Measurements from ENCODE around the gene PYGL.

The PYGL gene

DNA sequence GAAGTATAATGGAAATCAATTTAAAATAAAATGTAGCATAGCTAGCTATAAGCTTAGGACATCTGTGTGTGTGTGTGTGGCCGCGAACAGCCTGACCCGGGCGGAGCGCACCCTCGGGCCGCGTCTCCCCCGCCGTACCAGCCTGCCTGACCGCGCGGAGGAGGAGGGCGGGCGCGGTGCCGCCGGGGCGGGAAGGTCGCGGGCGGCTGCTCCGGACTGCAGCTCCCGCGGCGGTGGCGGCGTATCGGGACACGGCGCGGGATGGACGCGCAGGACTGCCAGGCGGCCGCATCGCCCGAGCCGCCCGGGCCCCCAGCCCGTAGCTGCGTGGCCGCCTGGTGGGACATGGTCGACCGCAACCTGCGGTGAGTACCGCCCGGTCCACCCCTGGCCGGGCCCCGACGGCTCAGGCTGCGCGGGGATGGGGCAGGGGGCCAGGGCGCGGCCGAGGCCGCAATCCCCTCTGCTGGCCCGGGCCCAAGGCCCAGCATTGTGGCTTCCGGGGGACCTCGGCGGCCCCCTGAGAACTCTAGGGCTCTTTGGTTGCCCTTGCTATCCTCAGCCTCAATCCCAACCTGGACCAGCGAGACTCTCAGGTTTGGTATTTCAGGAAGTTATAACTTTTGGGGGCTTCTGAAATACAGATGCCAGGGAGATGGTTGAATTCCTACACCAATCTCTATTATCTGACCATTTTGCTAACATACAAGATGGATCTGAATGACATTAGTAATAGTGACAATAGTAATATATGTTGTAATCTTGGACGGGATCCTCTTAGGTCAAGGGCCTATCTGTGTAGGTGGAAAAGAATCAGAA, 72.2 kb downstream of the PYGL start, which contains the start of gene ABHD12B:
Gene ABHD12B (plus strand): TSS at position 140 of the 819 bp plus-strand sequence. CDS start 122 bp downstream, at position 262.
- DNase-seq (ENCODE audit: low spot score), result no peak

DNA sequence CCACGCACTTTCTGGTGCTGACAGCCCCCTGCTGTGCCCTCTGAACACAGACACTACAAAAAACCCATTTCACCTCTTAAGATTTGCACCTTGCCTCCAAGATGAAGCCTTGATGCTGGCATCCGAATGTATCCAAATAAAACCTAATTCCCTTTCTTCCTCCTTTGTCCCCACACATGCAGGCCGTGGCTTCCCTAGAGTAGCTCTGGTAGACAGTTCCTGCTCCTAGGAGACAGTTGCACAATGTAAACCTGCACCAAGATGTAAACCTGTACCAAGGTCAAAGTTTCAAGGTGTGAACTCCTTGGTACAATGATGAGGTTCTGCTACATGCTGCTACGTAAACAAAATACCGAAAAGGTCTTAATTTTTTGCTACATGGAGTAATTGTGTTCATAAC, 73.1 kb downstream of the PYGL start:
- DNase-seq (ENCODE audit: low spot score), result no peak

DNA sequence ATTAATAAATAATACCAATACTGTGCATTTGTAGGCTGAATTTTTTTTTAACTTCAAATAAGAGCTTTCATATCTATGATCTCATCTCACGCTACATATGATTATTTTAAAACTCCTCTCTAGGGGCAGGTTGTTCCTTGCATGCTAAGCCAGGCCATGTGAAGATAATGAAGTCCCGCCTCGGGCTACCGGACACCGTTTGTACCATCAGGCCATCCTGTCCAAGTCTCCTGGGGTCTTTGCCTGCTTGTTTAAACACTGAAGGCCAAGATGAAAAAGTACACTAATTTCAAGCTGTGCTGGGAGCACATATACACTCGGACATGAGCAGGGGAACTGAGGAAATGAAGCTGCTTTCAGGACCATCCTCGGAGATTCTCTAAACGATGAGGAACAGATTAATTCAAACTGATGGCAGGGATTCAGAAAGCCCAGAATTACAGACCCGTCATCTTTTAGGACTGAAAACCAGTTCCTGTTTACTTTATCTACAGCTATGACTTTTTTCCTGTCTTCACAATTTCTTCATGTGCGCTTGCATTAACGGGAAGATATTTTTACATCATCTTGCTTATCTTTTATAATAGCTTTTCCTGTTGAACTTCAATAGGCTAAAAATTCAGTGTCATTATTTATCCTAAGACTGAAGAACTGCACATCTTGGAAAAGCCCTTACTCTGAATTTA, 78.7 kb downstream of the PYGL start:
- no peak for DNase-seq (ENCODE audit: low spot score)

DNA sequence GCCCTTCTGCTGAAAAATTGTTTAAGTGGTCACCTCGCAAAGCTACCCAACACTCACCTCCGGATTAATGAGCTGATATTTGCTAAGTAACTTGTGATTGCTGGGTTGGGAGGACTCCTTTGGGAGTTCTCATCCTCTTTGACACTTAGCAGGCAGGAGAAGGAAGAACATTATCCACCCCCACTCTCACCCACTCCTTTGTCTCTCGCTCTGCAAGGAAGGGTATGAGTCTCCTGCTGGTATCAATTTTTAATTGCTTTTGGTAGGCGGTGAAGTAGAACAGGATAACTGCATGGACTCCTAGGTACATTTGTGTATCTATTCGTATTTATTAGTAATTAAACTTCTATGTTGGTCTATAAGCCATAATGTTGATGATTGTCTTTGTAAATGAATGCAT, 79.3 kb downstream of the PYGL start:
- no peak for DNase-seq (ENCODE audit: low spot score)

DNA sequence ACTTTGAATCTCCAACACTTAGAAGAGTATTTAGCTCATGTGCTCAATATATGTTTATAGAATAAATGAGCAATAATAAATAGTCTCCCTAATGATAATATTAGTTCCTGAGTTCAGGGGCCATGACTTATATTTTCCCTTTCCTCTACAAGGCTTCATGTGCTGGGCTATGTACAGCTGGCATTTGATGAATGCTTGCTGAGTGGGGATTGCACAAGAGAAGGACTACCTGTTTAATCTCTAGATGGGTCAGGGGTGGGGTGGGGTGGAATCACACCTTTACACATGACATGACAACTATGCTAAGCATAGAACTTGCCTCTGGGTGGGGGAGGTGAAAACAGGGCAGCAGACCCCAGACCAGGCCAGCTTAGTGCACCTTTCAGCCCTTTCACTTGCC, 80.0 kb downstream of the PYGL start:
- DNase-seq (ENCODE audit: low spot score), result no peak

DNA sequence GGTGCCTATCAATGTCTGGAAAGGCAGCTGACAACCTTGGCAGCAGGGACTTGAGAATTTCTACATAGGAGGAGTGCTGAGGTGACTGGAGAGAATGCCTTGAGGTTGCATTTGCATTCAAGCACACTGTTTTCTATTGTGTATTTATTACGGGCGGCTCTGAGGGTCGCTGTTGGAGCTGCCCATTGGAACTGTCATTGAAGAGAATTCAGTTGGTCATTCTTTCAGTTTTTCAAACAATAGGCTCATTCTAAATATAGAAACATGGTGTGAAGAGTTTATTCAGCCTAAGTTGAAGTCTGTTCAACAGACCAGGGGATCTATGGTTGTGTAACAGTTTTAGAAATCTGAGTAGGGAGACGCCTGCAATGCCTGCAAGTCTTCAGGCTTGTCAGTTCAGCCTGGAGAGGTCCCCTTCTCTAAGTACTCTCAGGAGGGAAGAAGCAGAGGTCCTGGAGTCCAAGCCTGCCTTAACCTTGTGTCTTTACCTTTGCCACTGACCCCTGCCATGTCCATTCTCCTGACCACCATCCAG, 82.2 kb downstream of the PYGL start:
- no peak for DNase-seq (ENCODE audit: low spot score)

DNA sequence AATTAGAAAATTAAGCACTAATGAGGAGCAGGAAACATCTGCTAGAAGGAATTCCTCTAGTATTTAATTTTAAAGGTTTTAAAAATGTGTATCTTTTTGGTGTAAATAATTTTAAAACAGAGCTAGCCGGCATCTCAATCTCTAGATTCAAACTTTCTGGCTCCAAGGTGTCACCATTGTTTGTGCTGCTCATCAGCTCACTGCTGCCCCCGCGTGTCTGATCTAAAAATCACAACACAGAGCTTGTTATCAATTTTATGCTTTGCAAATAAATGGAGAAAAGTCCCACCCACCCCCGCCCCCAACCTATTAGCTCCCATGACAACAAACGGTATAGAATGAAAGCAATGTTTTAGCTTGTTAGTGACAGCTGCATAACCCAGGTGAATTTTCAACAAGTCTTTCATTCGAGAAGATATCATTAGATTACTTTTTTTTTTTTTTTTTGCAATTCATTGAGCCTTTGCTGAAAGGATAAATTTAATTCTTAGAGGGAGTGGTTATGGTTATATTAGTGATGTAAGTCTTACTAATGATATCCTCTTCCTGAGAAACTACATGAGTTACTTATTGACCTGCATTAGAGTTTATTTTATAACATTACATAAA, 83.7 kb downstream of the PYGL start:
- DNase-seq (ENCODE audit: low spot score), result peak; percentile 56

DNA sequence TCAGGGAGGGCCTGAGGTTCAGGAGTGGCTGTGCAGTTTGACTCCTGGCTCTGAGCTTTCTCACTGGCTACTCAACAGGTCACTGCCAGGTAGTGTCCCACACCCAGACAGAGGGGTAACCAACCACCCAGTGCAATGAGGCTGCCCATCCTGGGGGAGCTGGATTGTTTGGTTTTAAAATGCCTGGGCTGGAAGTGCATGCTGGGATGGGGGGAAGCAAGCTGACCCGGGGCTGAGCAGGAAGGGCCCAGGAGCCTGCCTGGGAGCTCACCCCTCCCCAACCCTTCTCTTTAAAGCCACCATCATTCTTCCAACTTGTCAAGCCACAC, 85.0 kb downstream of the PYGL start:
- peak; percentile 19 for DNase-seq (ENCODE audit: low spot score)

DNA sequence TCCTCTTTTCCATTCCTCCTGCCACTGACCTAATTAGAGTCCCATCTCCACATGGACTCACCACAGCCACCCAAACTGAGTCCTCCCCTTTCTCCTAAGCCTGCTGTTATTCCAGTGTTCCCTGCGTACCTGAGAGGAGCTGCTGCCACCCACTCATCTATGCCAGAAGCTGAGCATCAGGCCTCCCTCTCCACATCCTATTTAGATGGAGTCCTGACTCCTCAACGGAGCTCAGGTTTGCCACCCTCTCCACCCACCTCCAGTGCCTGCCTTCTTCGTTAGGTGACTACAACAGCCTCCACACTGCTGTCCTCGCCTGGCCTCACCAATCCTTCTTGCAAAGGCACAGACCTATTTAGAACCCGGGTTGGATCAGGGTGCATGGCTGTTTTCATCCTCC, 87.6 kb downstream of the PYGL start:
- no peak for DNase-seq (ENCODE audit: low spot score)

DNA sequence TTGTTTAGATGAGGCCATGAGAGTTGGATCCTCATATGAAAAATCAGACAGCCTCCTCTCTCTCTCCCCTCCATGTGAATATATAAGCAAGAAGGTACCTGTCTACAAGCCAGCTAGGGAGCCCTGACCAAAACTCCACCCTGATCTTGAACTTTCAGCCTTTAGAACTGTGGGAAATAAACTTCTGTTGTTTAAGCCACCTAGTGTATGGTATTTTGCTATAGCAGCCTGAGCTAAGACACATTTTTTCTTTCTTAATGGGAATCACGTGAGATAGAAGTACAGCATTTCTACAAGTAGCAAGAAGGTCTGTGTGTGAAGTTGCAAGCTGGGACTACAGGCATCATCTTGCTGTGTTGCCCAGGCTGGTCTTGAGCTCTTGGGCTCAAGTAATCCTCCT, 88.7 kb downstream of the PYGL start:
- DNase-seq (ENCODE audit: low spot score), result no peak

Data from HuH-7.5 (cell line).